MM.1S (cell line): ENCODE results near the gene CCNK.

ENCODE experiments used
- DNase-seq: peaks from one replicate; pipeline ENCODE4 v3.0.0-alpha.2; 2015
- H2AFZ ChIP-seq: fragments of 300-600 bp; sonication (generic); 2 replicates; pipeline ENCODE4 v1.6.0; 2016; ENCODE audit warnings: antibody characterized with exemption, low read length
- H3F3A ChIP-seq: fragments of 300-600 bp; sonication (generic); 2 replicates; pipeline ENCODE4 v1.6.1; 2016; ENCODE audit warnings: mild to moderate bottlenecking, antibody characterized with exemption, low read length, moderate library complexity, mixed read lengths; ENCODE audit not compliant: insufficient read depth
- H3K27ac ChIP-seq: fragments of 300-600 bp; sonication (generic); 2 replicates; pipeline ENCODE4 v1.5.1; 2016; ENCODE audit warnings: mild to moderate bottlenecking, low read length
- H3K27me3 ChIP-seq: fragments of 300-600 bp; sonication (generic); replicated peaks from 2 replicates; pipeline ENCODE4 v1.6.0; 2016; ENCODE audit warnings: low read length; ENCODE audit not compliant: insufficient read depth
- H3K36me3 ChIP-seq: fragments of 300-600 bp; sonication (generic); replicated peaks from 2 replicates; pipeline ENCODE4 v1.6.1; 2016; ENCODE audit warnings: mild to moderate bottlenecking, low read length, mixed read lengths; ENCODE audit not compliant: insufficient read depth
- H3K4me1 ChIP-seq: fragments of 300-600 bp; sonication (generic); 2 replicates; pipeline ENCODE4 v1.6.1; 2016; ENCODE audit warnings: low read length, mixed read lengths
- H3K4me2 ChIP-seq: fragments of 300-600 bp; sonication (generic); 2 replicates; pipeline ENCODE4 v1.6.0; 2016; ENCODE audit warnings: low read depth, low read length
- H3K4me3 ChIP-seq: fragments of 300-600 bp; sonication (generic); 2 replicates; pipeline ENCODE4 v1.5.1; 2016; ENCODE audit warnings: low read length, mixed read lengths
- H3K79me2 ChIP-seq: fragments of 300-600 bp; sonication (generic); 2 replicates; pipeline ENCODE4 v1.6.1; 2016; ENCODE audit warnings: mixed run types, low read length, mixed read lengths
- H3K9ac ChIP-seq: fragments of 300-600 bp; sonication (generic); 2 replicates; pipeline ENCODE4 v1.6.1; 2016; ENCODE audit warnings: low read length, mixed read lengths
- H3K9me2 ChIP-seq: fragments of 300-600 bp; sonication (generic); replicated peaks from 2 replicates; pipeline ENCODE4 v1.6.1; 2016; ENCODE audit warnings: mild to moderate bottlenecking, low read length, mixed read lengths; ENCODE audit not compliant: insufficient read depth
- H3K9me3 ChIP-seq: fragments of 300-600 bp; sonication (generic); replicated peaks from 2 replicates; pipeline ENCODE4 v1.6.1; 2016; ENCODE audit warnings: mild to moderate bottlenecking, low read length, mixed read lengths; ENCODE audit not compliant: insufficient read depth
- H4K20me1 ChIP-seq: fragments of 300-600 bp; sonication (generic); 2 replicates; pipeline ENCODE4 v1.6.1; 2016; ENCODE audit warnings: mild to moderate bottlenecking, low read length, moderate library complexity, mixed read lengths; ENCODE audit not compliant: insufficient read depth
- EZH2 ChIP-seq: fragments of 300-600 bp; sonication (generic); optimal IDR thresholded peaks from 2 replicates; pipeline ENCODE3; 2017; ENCODE audit warnings: low read depth, mild to moderate bottlenecking, antibody characterized with exemption, low read length, mixed read lengths
- EZH2phosphoT487 ChIP-seq: fragments of 300-600 bp; sonication (generic); IDR thresholded peaks from 2 replicates; pipeline ENCODE4 v1.6.1; 2018; ENCODE audit warnings: antibody characterized with exemption, low read length
- TF ChIP-seq, protein P1 (sequence below): fragments of 300-600 bp; sonication (generic); IDR thresholded peaks from 2 replicates; pipeline ENCODE4 v1.5.1; 2016; ENCODE audit warnings: antibody characterized with exemption, low read length, mixed read lengths

The CCNK gene

DNA sequence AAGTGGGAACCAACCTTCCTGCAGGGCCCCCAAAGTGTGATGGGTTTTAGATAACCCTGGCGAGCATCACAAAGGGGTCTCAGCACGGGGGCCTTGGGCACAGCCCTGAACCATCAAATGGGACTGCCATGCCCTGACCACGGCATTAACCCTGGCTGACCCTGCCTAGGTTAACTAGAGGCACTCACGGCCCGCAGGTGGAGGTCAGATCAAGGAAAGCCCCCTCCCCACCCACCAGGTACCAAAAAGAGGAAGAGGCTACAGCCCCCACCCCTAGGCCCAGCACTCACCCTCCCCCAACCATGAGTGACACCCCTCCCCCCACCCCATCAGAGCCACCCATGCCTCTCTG is 42.5 kb downstream of the CCNK start:
- Histone ChIP-seq H3K9ac (no peak overlapping the region), H3K27ac (no peak overlapping the region), H3K4me3 (no peak overlapping the region), H3K4me2 (no peak overlapping the region), H3K36me3 (no peaks in the 10 kb centered on the region), H3K27me3 (no peaks in the 10 kb centered on the region), H3F3A (no peaks in the 10 kb centered on the region), H3K9me2 (no peaks in the 10 kb centered on the region), H3K79me2 (no peaks in the 10 kb centered on the region), H4K20me1 (no peaks in the 10 kb centered on the region), H3K4me1 (no peaks in the 10 kb centered on the region), H2AFZ (no peak overlapping the region), H3K9me3 (no peaks in the 10 kb centered on the region)
- no peak for DNase-seq
- TF ChIP-seq EZH2 (no peak), EZH2phosphoT487 (no peak)
- TF ChIP-seq, protein P1, sequence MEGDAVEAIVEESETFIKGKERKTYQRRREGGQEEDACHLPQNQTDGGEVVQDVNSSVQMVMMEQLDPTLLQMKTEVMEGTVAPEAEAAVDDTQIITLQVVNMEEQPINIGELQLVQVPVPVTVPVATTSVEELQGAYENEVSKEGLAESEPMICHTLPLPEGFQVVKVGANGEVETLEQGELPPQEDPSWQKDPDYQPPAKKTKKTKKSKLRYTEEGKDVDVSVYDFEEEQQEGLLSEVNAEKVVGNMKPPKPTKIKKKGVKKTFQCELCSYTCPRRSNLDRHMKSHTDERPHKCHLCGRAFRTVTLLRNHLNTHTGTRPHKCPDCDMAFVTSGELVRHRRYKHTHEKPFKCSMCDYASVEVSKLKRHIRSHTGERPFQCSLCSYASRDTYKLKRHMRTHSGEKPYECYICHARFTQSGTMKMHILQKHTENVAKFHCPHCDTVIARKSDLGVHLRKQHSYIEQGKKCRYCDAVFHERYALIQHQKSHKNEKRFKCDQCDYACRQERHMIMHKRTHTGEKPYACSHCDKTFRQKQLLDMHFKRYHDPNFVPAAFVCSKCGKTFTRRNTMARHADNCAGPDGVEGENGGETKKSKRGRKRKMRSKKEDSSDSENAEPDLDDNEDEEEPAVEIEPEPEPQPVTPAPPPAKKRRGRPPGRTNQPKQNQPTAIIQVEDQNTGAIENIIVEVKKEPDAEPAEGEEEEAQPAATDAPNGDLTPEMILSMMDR: no peak

DNA sequence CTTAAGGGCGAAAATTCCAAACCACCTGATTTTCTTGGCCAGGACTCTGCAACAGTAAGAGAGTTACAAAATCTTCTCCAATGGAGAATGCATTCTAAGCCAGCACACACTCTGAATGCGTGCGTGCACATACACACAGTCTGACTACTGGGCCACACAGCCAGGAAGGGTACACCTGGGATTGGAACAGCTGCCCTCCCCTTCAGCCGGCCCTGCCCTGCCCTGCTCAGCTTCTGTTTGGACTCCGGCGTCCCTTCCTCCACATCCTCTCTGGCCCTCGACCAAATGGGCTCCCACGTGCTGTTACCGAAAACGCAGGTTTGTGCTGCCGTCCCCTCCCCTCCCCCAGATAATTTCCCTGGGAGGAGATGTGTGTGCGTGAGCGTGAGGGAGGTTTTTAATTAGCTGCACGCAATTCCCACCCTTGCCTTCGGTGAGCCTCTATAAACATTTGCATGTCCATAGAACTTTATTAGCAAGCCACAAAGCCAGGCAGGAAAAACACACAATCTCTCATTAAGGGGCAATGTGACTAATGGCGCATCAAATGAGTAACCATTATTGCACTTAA is 43.0 kb downstream of the CCNK start:
- H3K4me2 ChIP-seq: no peak overlapping the region
- DNase-seq: no peak
- TF ChIP-seq EZH2phosphoT487 (no peak), EZH2 (no peak)
- TF ChIP-seq, protein P1: no peak
- no peak overlapping the region for H3K9ac ChIP-seq
- no peak overlapping the region for H3K27ac ChIP-seq
- H3K9me2 ChIP-seq: no peaks in the 10 kb centered on the region
- no peaks in the 10 kb centered on the region for H3K27me3 ChIP-seq
- H4K20me1 ChIP-seq: no peaks in the 10 kb centered on the region
- no peaks in the 10 kb centered on the region for H3K4me1 ChIP-seq
- H2AFZ ChIP-seq: no peak overlapping the region
- H3K9me3 ChIP-seq: no peaks in the 10 kb centered on the region
- H3K36me3 ChIP-seq: no peaks in the 10 kb centered on the region
- H3K79me2 ChIP-seq: no peaks in the 10 kb centered on the region
- H3F3A ChIP-seq: no peaks in the 10 kb centered on the region
- H3K4me3 ChIP-seq: no peak overlapping the region

DNA sequence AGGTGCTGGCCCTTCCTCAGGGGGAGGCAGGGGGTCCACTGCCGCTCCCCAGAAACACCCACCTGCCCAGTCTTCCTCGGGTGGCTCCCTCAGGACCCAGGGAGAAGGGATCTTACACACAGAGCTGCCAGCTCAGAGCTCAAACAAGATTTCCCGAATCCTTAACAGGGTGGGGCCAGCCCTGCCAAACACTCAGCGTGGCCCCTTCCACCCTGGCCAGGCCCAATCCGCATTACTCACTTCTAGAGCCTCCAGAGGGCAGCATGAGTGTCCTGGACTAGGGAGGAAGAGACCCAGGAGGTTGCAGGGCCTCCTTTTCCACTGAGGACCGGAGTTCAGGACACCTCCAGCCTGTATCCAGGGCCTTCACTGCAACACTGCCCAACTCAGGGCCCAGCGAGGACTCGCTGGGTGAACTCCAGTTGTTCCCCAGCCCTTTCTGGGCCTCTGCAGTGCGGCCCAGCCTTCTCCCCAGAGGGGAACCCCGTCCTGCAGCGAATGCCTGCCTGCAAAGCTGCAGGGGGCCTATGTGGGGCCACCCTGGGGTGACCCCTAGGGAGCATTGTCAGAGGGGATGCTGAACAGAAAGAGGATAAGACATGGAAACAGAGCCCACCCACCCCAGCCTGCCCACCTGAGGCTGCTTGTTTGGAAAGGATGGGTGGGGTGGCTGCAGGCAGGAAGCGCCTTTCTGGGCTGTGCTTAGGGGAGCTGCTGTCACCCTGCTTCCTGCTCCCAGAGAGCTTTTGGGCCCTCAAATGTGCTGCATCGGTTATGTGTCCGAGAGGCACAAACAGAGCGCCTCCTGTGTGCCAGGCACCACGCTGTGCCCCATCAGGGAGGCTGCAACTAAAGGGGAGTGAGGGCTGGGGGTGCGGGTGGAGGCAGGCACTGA is 43.8 kb downstream of the CCNK start:
- DNase-seq: no peak

More for the DNA sequence above, 43.8 kb downstream of the CCNK start:
- TF ChIP-seq EZH2: no peak
- TF ChIP-seq EZH2phosphoT487: no peak
- TF ChIP-seq, protein P1: no peak
- Histone ChIP-seq H3K4me1 (no peaks in the 10 kb centered on the region), H4K20me1 (no peaks in the 10 kb centered on the region), H3K27ac (no peak overlapping the region), H3F3A (no peaks in the 10 kb centered on the region), H3K36me3 (no peaks in the 10 kb centered on the region), H2AFZ (no peak overlapping the region), H3K4me2 (no peak overlapping the region), H3K27me3 (no peaks in the 10 kb centered on the region), H3K9ac (no peak overlapping the region), H3K9me3 (no peaks in the 10 kb centered on the region), H3K9me2 (no peaks in the 10 kb centered on the region), H3K4me3 (no peak overlapping the region), H3K79me2 (no peaks in the 10 kb centered on the region)
